NCI-H1694 treated with DMSO at 0.1 percent for 48 hours (cell line): ENCODE results near the gene NRAP.

Experiments
- DNase-seq: peaks from one replicate; lab custom pipeline; 2025; lab: John Stamatoyannopoulos, UW

Gene NRAP, protein sequence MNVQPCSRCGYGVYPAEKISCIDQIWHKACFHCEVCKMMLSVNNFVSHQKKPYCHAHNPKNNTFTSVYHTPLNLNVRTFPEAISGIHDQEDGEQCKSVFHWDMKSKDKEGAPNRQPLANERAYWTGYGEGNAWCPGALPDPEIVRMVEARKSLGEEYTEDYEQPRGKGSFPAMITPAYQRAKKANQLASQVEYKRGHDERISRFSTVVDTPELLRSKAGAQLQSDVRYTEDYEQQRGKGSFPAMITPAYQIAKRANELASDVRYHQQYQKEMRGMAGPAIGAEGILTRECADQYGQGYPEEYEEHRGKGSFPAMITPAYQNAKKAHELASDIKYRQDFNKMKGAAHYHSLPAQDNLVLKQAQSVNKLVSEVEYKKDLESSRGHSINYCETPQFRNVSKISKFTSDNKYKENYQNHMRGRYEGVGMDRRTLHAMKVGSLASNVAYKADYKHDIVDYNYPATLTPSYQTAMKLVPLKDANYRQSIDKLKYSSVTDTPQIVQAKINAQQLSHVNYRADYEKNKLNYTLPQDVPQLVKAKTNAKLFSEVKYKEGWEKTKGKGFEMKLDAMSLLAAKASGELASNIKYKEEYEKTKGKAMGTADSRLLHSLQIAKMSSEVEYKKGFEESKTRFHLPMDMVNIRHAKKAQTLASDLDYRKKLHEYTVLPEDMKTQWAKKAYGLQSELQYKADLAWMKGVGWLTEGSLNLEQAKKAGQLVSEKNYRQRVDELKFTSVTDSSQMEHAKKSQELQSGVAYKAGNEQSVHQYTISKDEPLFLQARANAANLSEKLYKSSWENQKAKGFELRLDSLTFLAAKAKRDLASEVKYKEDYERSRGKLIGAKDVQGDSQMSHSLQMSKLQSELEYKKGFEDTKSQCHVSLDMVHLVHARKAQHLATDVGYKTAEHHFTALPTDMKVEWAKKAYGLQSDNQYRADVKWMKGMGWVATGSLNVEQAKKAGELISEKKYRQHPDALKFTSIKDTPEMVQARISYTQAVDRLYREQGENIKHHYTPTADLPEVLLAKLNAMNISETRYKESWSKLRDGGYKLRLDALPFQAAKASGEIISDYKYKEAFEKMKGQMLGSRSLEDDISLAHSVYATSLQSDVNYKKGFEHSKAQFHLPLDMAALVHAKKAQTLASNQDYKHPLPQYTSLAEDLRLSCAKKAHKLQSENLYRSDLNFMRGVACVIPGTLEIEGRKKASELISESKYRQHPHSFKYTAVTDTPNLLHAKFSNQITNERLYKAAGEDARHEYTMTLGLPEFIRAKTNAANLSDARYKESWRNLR (N-terminal part only)

DNA sequence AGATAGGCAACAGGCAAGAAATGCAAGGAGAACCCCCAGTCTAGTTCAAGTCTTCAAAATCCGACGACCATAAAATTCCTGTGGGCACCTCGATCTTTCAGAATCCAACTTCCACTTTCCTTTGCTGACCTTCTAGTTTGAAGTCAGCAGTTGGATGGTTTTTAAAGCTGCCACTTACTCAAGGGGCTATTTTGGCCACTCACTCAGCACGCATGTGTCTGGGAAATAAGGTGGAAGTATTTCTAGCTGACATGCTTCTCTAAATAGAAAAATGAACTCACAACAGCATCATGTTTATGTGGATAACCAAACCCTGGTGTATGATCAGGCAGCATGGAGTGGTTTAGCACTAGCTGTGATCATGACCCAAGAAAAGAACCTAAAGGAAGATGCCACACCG lies at the start of gene NRAP:
NRAP (minus strand) TSS at position 134 of the 400 bp plus-strand sequence. CDS start 159 bp downstream, outside the sequence.
- DNase-seq = no peak

DNA sequence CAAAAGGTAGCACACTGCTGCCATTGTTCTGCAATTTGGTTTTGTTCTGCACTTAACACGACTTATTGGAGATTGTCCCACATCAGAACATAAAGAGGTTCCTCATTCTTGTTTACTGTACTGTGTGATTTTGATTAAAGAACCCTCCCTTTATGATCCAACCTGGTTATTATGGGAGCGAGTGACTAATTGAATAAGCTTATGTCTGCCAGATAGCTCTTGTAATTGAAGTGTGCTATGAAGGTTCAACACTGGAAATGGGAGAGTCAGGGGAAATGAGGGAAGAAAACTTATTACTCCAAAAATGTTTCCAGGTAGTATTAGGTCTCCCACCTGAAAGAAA lies 49.8 kb upstream of the NRAP start:
- no peak for DNase-seq

DNA sequence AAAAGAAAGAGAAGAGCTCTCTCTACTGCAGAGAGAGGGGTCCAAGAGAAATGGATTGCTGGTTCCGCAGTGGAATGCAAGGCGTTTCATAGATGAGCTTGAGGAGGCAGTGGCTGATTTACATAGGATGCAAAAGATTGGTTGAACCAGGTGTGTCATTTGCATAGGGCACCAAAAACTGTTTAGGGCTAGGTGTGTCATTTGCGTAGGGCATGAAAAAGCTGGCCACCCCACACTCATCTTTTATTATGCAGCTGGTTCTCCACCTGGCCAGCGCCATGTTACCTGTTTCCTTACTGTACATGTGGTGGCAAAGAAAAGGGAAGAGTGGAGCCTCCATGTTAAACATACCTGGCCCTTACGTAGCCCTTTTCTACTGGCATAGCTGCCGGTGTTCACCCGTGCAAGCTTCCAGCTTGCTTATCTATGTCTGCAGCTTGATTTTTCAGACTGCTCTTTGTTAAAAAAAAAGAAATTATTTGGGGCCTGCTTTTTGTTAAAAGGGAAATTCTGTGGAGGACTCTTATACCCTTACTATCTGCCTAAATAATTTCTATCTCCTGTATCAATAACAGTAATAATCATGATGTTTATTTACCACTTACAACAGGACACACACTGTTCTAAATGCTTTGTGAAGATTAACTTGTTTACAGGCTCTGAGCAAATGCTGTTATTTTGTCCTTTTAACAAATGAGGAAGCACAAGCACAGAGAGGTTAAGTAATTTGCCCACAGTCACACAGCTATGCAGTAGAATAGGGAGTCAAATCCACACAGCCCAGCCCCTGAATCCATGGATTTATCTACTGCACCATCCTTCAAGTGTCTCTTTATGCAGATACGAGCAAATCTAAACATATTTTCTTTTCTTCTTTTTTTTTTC lies 49.2 kb upstream of the NRAP start:
- DNase-seq = no peak

DNA sequence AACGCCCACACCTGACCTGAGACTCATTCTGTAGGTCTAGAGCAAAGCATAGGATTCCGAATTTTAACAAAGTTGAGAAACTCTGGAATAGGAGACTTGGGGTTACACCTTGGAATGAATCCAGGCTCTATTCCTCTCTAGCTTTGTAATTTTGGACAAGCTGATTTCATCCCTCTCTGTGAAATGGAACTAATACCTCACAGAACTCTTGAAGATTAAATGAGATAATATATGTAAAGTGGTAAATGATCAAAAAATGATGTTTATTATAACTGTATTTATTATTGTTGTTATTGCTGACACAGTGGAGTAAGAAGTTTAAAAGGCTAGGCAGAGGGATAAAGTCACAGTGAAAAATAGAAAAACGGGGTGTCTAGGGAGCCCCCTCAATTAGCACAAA lies 48.2 kb upstream of the NRAP start:
- no peak for DNase-seq

DNA sequence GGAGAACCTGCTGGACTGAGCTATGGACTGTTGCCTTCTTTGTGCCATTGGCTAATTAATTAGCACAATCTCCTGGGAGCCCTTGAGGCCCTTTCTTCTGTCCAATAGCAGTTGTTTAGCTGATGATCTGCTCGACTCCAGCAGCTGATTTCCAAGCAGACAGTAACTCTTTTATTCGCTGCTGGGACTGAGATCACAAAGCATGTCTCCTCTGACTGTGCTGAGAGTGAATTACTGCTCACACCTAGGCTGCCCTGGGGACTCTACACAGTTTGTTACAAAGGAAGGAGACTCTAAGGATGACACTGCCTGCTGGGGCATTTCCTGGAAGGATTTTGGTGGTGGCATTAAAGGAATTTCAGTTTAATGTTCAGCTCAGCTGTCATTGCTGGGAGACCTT lies 47.3 kb upstream of the NRAP start:
- no peak for DNase-seq

DNA sequence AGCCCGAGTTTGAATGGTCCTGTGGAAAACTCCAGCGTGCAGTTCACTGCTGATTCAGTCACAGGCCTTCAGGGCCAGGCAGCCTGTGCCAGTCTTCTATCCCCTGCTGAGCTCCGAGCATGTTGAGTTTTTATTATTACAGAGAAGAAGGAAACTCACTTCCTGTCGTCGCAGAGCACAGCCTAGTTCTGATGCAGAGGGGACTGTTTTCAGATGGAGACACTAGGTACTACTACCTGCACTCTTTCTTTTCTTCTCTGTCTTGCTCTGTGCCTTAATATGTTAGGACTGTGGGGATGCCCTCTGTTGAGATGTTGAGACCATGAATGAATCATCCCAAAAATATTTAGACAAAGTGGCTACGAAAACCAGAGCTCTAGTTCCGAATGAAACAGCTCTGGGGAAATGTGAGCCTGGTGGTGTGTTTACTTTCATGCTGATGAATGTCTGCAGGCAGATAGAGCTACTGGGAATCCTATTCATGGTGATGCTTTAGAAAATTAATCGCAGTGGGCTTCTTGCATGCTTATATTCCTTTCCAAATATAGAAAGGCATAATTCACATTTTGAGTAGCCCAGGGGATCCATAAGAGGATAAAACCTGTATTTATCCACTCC lies 45.5 kb upstream of the NRAP start:
- DNase-seq = no peak

DNA sequence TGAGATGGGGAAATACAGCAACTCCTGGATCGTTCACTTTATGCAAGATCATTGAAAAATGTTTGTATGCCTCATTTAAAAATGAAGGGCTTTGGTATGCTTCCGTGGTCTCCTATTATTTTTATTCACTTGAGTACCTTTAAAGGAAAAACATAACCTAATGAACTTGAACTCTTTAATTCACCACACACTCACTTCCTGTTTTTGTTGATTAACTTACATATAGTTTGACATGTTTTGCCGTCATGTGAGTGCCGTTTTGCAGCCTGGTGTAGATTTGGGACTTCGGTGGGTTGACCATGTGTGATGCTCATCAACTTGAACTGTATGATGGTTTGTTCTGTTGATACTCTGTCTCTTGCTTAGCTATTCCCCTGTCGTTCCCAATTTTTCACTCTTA lies 44.8 kb upstream of the NRAP start:
- DNase-seq = no peak

DNA sequence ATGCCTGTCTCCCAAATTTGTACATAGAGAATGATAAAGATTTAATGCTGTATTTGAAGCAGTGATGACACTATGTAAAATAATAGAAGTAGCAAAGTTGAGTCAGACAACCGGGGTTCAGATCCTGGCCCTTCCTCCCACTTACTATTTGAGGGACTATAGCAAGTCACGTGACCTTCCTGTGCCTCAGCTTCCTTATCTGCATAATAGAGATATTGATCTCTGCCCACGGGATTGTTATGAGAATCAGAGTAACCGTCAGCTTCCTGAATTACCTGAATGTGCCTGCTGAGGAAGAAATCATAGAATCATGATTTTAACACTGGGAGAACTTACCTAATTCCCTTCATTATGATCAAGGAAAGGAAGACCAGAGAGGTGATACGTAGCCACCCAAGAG lies 42.8 kb upstream of the NRAP start:
- DNase-seq = no peak

DNA sequence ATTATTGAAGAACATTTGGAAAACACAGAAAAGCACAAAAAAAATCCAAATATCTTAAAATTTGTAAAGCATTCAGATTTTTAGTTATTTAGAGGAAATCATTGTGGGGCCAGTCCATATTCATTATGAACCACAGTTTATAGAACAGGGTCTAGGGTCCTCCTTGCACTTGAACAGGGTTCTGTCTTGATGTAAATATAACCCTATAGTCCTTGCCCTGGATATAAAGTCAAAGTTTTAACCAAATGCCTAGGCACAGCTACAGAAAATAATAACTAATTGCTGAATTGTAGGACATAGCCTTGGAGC lies 41.5 kb upstream of the NRAP start:
- DNase-seq = no peak

DNA sequence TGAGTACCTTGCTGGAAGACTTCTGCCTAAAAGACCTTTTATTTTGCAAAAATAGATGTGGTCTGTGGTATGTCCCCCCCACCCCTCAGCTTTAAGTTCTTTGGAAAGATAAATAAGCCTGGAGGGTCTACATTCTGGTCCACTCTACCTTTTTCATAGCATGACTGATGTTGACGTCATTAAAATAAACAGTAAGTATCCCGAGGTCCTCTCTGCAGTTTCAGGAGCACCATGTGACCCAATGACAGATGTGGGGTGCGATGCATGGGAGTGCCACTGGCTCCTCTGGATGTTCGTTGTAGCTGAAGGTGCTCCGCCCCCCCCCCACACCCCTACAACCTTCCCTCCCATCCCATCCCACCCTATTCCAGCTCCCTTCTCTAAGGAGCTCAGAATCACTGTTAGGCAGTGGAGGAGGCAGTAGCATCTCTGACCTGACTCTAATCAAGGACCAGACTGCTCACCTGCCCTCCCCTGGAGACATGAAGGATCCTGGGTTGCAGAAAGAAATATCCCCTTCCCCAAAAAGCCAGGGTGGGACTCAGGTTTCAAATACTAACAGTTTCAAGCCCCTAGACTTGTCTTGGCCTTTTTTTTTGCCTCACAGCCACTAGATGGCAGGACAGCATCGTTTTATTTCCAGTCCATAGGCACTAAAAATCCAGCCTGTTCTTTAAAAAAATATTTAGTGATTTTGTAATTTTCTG lies 40.9 kb upstream of the NRAP start:
- DNase-seq = peak; percentile 40

DNA sequence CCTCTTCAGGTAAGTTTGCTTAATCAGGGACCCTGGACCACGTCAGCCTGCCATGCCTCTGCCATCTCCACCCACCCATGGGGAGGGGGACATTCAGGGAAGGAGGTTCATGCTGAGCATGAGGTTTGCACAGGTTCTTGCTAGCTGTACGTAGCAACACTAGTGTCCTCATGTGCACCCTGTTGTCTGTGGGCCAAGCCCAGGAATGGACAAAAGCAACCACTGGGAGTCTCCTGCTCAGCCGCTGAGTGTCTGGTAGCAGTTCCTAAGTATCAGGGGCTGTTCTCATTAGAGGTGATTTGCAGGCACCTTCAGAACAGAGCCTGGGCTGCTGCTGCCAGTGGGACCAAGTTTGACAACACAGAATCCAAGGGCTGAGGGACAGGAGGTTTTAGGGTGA lies 33.8 kb upstream of the NRAP start:
- no peak for DNase-seq

DNA sequence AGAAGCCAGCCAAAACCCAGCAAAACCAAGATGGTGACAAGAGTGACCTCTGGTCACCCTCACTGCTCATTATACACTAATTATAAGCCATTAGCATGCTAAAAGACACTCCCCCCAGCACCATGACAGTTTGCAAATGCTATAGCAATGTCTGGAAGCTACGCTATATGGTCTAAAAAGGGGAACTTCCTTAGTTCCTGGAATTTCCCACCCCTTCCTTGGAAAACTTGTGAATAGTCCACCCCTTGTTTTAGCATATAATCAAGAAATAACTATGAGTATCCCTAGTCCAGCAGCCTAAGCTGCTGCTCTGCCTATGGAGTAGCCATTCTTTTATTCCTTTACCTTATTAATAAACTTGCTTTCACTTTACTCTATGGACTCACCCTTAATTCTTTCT lies 31.9 kb upstream of the NRAP start:
- DNase-seq = no peak

DNA sequence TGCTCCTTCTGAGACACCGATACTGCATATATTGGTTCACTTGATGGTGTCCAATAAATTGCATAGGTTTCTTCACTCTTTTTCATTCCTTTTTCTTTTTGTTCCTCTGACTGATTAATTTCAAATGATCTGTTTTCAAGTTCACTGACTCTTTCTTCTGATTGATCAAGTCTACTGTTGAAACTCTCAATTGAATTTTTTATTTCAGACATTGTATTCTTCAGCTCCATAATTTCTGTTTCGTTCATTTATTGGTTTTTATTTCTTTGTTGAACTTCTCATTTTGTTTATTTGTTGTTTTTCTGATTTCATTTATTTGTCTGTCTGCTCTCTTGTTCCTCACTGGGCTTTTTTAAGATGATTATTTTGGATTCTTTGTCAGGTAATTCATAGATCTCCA lies 29.5 kb upstream of the NRAP start:
- DNase-seq = no peak

DNA sequence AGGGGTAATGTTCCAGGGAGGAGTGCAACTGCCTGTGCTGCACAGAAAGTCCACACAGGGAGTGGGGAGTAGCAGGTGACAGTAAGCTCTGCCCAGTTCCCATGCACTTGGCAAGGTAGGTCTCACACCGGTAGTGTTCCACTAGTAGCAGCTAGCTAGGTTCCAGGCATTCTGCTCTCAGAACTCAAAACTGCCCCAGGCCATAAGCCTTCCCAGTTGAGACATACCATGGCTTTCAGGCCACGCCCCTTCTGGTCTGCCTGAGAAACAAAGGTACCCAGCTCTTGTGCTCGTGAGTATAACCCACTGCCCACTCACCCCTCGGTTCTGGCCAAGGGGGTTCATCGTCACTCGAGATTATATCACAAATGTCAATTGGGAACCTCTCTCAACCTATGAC lies 28.4 kb upstream of the NRAP start:
- DNase-seq = no peak

DNA sequence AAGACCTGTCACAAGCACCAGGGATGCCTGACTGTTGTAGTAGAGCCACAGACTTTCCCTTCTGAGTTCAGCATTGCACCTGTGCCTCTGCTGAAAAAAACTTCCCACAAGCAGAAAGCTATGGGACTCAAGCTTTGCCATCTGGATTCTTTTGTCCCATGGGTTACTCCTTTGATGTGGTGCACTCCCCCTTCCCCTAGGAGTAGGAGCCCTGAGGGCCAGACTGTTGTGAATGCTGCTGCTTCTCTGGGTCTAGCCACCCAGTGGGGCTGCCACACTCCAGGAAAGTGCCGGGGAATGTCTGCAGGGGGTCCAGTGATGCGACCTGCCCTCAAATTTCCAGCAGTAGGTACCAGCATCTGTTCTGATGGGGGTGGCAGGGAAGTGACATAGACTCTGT lies 27.5 kb upstream of the NRAP start:
- DNase-seq = no peak

DNA sequence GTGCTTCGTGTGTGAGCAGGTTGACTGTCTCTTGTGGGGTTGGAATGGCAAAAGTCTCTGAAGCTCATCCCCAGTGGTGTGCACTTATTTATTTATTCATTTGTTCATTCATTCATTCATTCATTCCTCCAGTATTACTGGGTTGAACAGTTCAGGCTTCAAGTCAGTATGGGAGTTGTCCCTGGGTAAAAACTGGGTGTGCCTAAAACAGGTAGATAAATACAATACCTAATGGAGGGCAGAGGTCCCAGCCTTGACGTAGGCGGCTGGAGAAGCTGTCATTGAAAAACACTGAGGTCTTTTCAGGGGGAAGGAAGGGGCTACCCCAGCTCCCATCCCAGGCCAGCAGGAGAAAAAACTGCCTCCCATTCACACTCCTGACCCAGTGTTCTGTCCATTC lies 26.9 kb upstream of the NRAP start:
- no peak for DNase-seq

DNA sequence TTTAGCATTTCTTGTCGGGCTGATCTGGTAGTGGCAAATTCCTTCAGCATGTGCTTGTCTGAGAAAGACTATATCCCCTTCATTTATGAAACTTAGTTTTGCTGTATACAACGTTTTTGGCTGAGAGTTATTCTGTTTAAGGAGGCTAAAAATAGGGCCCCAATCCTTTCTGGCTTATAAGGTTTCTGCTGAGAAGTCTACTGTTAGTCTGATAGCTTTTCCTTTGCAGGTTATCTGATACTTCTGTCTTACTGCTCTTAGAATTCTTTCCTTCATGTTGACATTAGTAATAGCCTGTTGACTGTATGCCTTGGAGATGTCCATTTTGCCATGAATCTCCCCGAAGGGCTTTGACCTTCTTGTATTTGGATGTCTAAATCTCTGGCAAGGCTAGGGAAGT lies 25.7 kb upstream of the NRAP start:
- DNase-seq = no peak

DNA sequence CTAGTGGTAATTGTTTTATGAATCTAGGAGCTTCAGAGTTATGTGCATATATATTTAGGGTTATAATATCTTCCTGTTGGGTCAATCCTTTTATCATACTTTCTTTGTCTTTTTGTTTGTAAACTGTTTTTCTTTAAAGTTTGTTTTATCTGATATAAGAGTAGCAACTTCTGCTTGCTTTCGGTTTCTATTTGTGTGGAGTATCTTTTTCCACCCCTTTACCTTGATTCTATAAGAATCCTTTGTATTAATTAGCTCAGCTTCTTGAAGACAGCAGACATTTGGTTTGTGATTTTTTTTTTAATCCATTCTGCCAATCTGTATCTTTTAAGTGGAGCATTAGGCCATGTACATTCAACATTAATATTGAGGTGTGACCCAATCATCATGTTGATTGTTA lies 25.2 kb upstream of the NRAP start:
- DNase-seq = no peak

DNA sequence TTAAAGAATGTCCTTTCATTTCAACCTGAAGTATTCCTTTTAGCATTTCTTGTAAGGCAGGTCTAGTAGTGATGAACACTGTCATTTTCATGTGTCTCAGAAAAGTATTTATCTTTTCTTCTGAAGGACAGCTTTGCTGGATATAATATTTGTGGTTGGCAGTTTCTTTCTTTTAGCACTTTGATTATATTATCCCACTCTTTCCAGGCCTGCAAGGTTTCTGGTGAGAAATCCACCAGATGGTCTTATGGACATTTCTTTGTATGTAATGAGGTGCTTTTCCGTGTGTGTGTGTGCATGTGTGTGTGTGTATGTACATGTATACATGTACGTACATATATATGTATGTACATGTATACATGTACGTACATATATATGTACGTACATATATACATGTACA lies 23.2 kb upstream of the NRAP start:
- DNase-seq = no peak

DNA sequence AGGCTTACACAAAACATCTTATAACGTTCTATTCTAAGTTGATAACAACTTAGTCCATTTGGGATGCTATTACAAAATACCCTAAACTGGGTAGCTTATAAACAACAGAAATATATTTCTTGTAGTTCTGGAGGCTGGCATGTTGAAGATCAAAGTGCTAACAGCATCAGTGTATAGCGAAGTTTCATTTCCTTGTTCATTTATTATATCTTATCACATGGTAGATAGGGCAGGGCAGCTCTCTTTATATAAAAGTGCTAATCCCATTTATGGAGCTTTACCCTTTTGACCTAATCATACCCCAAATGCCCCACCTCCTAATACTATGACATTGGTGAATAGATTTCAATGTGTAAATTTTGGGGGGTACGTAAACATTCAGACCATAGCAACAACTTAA lies 22.2 kb upstream of the NRAP start:
- DNase-seq = no peak

DNA sequence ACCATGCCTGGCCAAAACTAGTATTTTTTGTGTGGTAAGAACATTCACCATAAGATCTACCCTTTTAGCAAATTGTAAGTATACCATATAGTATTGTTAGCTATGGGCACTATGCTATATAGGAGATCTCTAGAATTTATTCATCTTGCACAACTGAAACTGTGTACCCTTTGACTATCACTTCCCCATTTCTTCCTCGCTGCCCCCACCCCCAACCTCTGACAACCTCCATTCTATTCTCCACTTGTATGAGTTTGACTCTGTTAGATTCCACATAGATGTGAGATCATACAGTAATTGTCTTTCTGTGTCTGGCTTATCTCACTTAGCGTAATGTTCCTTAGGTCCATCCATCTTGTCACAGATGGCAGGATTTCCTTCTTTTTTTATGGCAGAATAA lies 19.5 kb upstream of the NRAP start:
- no peak for DNase-seq
